CD4-positive, CD25-positive, alpha-beta regulatory T cell (primary cell): ENCODE data around the gene PLAU. TPM values are rescaled to one million over a fixed set of nuclear protein-coding genes. Genes with fewer than 3 reads are reported as not detected.
A peak's percentile ranks its signal among the peaks of the same experiment; 100 is the strongest.

ENCODE experiments used
- ATAC-seq, 2 donors: fragments of 150-1000 bp; cut with Tn5 transposase; one replicate each; pipeline ENCODE4 v1.10.0; 2021; ENCODE audit warnings: low read depth in 2 of 2, moderate number of reproducible peaks in 2 of 2, moderate library complexity in 1 of 2
- DNase-seq, 3 donors: peaks; one replicate each; pipeline versions ENCODE4 v3.0.0 to v3.0.0-alpha.2; 2012 to 2022; ENCODE audit warnings: mixed read lengths in 1 of 3
- H3K27ac ChIP-seq: one replicate; pipeline ENCODE4 v1.7.0; 2013; ENCODE audit warnings: mild to moderate bottlenecking, low read length; ENCODE audit not compliant: insufficient read depth, poor library complexity, severe bottlenecking
- H3K27me3 ChIP-seq: one replicate; pipeline ENCODE4 v1.7.0; 2013; ENCODE audit warnings: low read length; ENCODE audit not compliant: control insufficient read depth, insufficient read depth
- H3K36me3 ChIP-seq: one replicate; pipeline ENCODE4 v1.7.0; 2013; ENCODE audit warnings: mild to moderate bottlenecking, low read length, moderate library complexity; ENCODE audit not compliant: control insufficient read depth, insufficient read depth
- H3K4me1 ChIP-seq: 2 replicates; pipeline ENCODE4 v1.7.0; 2013; ENCODE audit warnings: mild to moderate bottlenecking, low read length; ENCODE audit not compliant: insufficient read depth, control insufficient read depth, poor library complexity, severe bottlenecking
- H3K4me3 ChIP-seq: one replicate; pipeline ENCODE4 v1.7.0; 2013; ENCODE audit warnings: low read depth, mild to moderate bottlenecking, low read length, moderate library complexity
- H3K9me3 ChIP-seq, 2 experiments: 1 replicate in 1 of 2; 2 replicates in 1 of 2; pipeline ENCODE4 v1.7.0; 2013; ENCODE audit warnings: low read length in 2 of 2, mild to moderate bottlenecking in 1 of 2, moderate library complexity in 1 of 2; ENCODE audit not compliant: control insufficient read depth in 2 of 2
- H3K27ac Mint-ChIP-seq, 3 donors: one replicate each; pipeline ENCODE4 v1.8.0; 2020 to 2022; ENCODE audit warnings: mild to moderate bottlenecking in 3 of 3, mixed read lengths in 3 of 3, moderate library complexity in 2 of 3
- H3K27me3 Mint-ChIP-seq: one replicate; pipeline ENCODE4 v1.8.0; 2022; ENCODE audit warnings: mild to moderate bottlenecking, mixed read lengths
- H3K36me3 Mint-ChIP-seq: one replicate; pipeline ENCODE4 v1.8.0; 2020; ENCODE audit warnings: mixed read lengths
- H3K4me1 Mint-ChIP-seq, 4 donors: one replicate each; pipeline ENCODE4 v1.8.0; 2020 to 2022; ENCODE audit warnings: mixed read lengths in 4 of 4, mild to moderate bottlenecking in 1 of 4
- H3K4me3 Mint-ChIP-seq, 4 donors: one replicate each; pipeline ENCODE4 v1.8.0; 2020 to 2022; ENCODE audit warnings: mild to moderate bottlenecking in 4 of 4, mixed read lengths in 4 of 4, moderate library complexity in 3 of 4
- H3K9me3 Mint-ChIP-seq, 7 donors: one replicate each; pipeline ENCODE4 v1.8.0; 2020 to 2022; ENCODE audit warnings: mixed read lengths in 7 of 7, mild to moderate bottlenecking in 3 of 7, moderate library complexity in 2 of 7
- polyA plus RNA-seq, 4 donors: library from polyadenylated mRNA; unstranded; fragments of 300-500 nt; fragmentation: Illumina TruSeq; gene quantifications; one replicate each; pipeline ENCODE4 v1.2.3, GENCODE V29; 2021
- total RNA-seq: library from RNA; stranded (reverse); gene quantifications from one replicate; pipeline ENCODE4 v1.2.3, GENCODE V29; 2022

Gene PLAU
- total RNA-seq: 0.35 TPM
- not detected for polyA plus RNA-seq

- Mint-ChIP-seq H3K9me3 (peaks cover 0 to 5% (median 0%) of the 10 kb centered on the region in 7 donors), H3K27ac (peak within 1 kb of the TSS in 1 of 3 donors; percentile 68), H3K4me3 (peak within 1 kb of the TSS; percentile 82 to 94 (median 85)), H3K36me3 (peaks cover 3% of the 10 kb centered on the region), H3K4me1 (peaks cover 0 to 38% (median 11%) of the 10 kb centered on the region in 4 donors), H3K27me3 (peaks cover 64% of the 10 kb centered on the region)
- no peaks in the 10 kb centered on the region for H3K9me3 ChIP-seq
- H3K27ac ChIP-seq: no peak within 1 kb of the TSS
- DNase-seq (peak; percentile 18 to 68 (median 41)), ATAC-seq (peak; percentile 56 to 57)
- no peak within 1 kb of the TSS for H3K4me3 ChIP-seq
- peaks cover 29% of the 10 kb centered on the region for H3K27me3 ChIP-seq
- H3K4me1 ChIP-seq: peaks cover 23% of the 10 kb centered on the region
- no peaks in the 10 kb centered on the region for H3K36me3 ChIP-seq
Observed at GRCh38 chr10:73910764-73911552, at the start of gene PLAU. Gene PLAU (plus strand): TSS chr10:73911132. CDS start chr10:73911556, 424 bp downstream.

- no peaks in the 10 kb centered on the region for H3K27me3 Mint-ChIP-seq
- peak overlapping the region in 2 of 4 donors; percentile 16 to 85 for H3K4me3 Mint-ChIP-seq
- H3K9me3 ChIP-seq: no peaks in the 10 kb centered on the region
- no peak for ATAC-seq
- peaks cover 28% of the 10 kb centered on the region for H3K36me3 Mint-ChIP-seq
- no peaks in the 10 kb centered on the region for H3K9me3 Mint-ChIP-seq
- peak overlapping the region; percentile 87 to 96 (median 87) for H3K27ac Mint-ChIP-seq
- peaks cover 12 to 92% (median 62%) of the 10 kb centered on the region in 4 donors for H3K4me1 Mint-ChIP-seq
- H3K4me3 ChIP-seq: no peak overlapping the region
- no peak for DNase-seq
- no peaks in the 10 kb centered on the region for H3K27me3 ChIP-seq
- peaks cover 52% of the 10 kb centered on the region for H3K36me3 ChIP-seq
- H3K27ac ChIP-seq: no peak overlapping the region
- H3K4me1 ChIP-seq: peaks cover 88% of the 10 kb centered on the region
Observed at GRCh38 chr10:73862011-73862410, 48.9 kb upstream of the PLAU start.

- Mint-ChIP-seq H3K27me3 (no peaks in the 10 kb centered on the region), H3K27ac (peak overlapping the region; percentile 96 to 97 (median 97)), H3K9me3 (no peaks in the 10 kb centered on the region), H3K4me3 (peak overlapping the region in 3 of 4 donors; percentile 16 to 85 (median 53)), H3K4me1 (peaks cover 4 to 92% (median 52%) of the 10 kb centered on the region in 4 donors), H3K36me3 (peaks cover 20% of the 10 kb centered on the region)
- peak overlapping the region; percentile 79 for H3K27ac ChIP-seq
- DNase-seq (no peak), ATAC-seq (no peak)
- H3K27me3 ChIP-seq: no peaks in the 10 kb centered on the region
- peaks cover 45% of the 10 kb centered on the region for H3K36me3 ChIP-seq
- no peak overlapping the region for H3K4me3 ChIP-seq
- no peaks in the 10 kb centered on the region for H3K9me3 ChIP-seq
- peaks cover 88% of the 10 kb centered on the region for H3K4me1 ChIP-seq
Observed at GRCh38 chr10:73863039-73863817, 47.7 kb upstream of the PLAU start.

GRCh38 chr10:73864229-73864628 lies 46.7 kb upstream of the PLAU start:
- peak overlapping the region; percentile 79 for H3K27ac ChIP-seq
- Mint-ChIP-seq H3K9me3 (no peaks in the 10 kb centered on the region), H3K36me3 (peaks cover 12% of the 10 kb centered on the region), H3K4me1 (peaks cover 4 to 95% (median 50%) of the 10 kb centered on the region in 4 donors), H3K27me3 (no peaks in the 10 kb centered on the region), H3K27ac (peak overlapping the region; percentile 96 to 97 (median 97)), H3K4me3 (peak overlapping the region; percentile 83 to 88 (median 86))
- H3K9me3 ChIP-seq: no peaks in the 10 kb centered on the region
- no peak for DNase-seq
- no peak overlapping the region for H3K4me3 ChIP-seq
- no peak for ATAC-seq
- peaks cover 82% of the 10 kb centered on the region for H3K4me1 ChIP-seq
- H3K36me3 ChIP-seq: peaks cover 46% of the 10 kb centered on the region
- H3K27me3 ChIP-seq: no peaks in the 10 kb centered on the region

- peaks cover 13% of the 10 kb centered on the region for H3K36me3 Mint-ChIP-seq
- Histone ChIP-seq H3K4me1 (peaks cover 80% of the 10 kb centered on the region), H3K9me3 (no peaks in the 10 kb centered on the region), H3K36me3 (peaks cover 39% of the 10 kb centered on the region), H3K27me3 (no peaks in the 10 kb centered on the region), H3K4me3 (peak overlapping the region; percentile 69), H3K27ac (peak overlapping the region; percentile 79)
- DNase-seq (no peak), ATAC-seq (peak in 1 of 2 donors; percentile 27)
- H3K27me3 Mint-ChIP-seq: no peaks in the 10 kb centered on the region
- H3K27ac Mint-ChIP-seq: peak overlapping the region; percentile 96 to 100 (median 97)
- peaks cover 9 to 95% (median 53%) of the 10 kb centered on the region in 4 donors for H3K4me1 Mint-ChIP-seq
- H3K9me3 Mint-ChIP-seq: no peaks in the 10 kb centered on the region
- H3K4me3 Mint-ChIP-seq: peak overlapping the region; percentile 85 to 91 (median 88)
Observed at GRCh38 chr10:73865107-73865458, 45.8 kb upstream of the PLAU start.

- H3K4me3 ChIP-seq: peak overlapping the region; percentile 69
Observed at GRCh38 chr10:73865459-73866442, 45.2 kb upstream of the PLAU start.

GRCh38 chr10:73866621-73867020 lies 44.3 kb upstream of the PLAU start:
- Histone ChIP-seq H3K4me3 (no peak overlapping the region), H3K27ac (peak overlapping the region; percentile 79), H3K36me3 (peaks cover 40% of the 10 kb centered on the region), H3K4me1 (peaks cover 91% of the 10 kb centered on the region), H3K27me3 (no peaks in the 10 kb centered on the region), H3K9me3 (no peaks in the 10 kb centered on the region)
- ATAC-seq (no peak), DNase-seq (no peak)
- H3K4me3 Mint-ChIP-seq: peak overlapping the region; percentile 55 to 91 (median 86)
- H3K27me3 Mint-ChIP-seq: no peaks in the 10 kb centered on the region
- peaks cover 10 to 99% (median 61%) of the 10 kb centered on the region in 4 donors for H3K4me1 Mint-ChIP-seq
- no peaks in the 10 kb centered on the region for H3K9me3 Mint-ChIP-seq
- H3K36me3 Mint-ChIP-seq: peaks cover 18% of the 10 kb centered on the region
- H3K27ac Mint-ChIP-seq: peak overlapping the region; percentile 96 to 100 (median 97)

More at GRCh38 chr10:73865459-73866442, 45.2 kb upstream of the PLAU start:
- Mint-ChIP-seq H3K4me1 (peaks cover 10 to 95% (median 55%) of the 10 kb centered on the region in 4 donors), H3K36me3 (peaks cover 15% of the 10 kb centered on the region), H3K4me3 (peak overlapping the region; percentile 85 to 91 (median 88)), H3K27ac (peak overlapping the region; percentile 96 to 100 (median 97)), H3K27me3 (no peaks in the 10 kb centered on the region), H3K9me3 (no peaks in the 10 kb centered on the region)
- Histone ChIP-seq H3K4me1 (peaks cover 84% of the 10 kb centered on the region), H3K27ac (peak overlapping the region; percentile 79), H3K9me3 (no peaks in the 10 kb centered on the region), H3K27me3 (no peaks in the 10 kb centered on the region), H3K36me3 (peaks cover 37% of the 10 kb centered on the region)
- ATAC-seq (peak; percentile 77 to 80), DNase-seq (peak; percentile 41 to 83 (median 52))
